ENCODE results near the gene NDST4. TPM values are rescaled to one million over a fixed set of nuclear protein-coding genes. Genes with fewer than 3 reads are reported as not detected.

NDST4 gene
- total and polyA plus RNA-seq, 4 donors = not detected

- no peak overlapping the region for H3K27ac ChIP-seq (ENCODE audit: low read depth in 1 of 2, low read length in 2 of 2)
- no peaks in the 10 kb centered on the region for H3K9me3 ChIP-seq (ENCODE audit: control insufficient read depth in 4 of 4, low read length in 3 of 4)
- no peaks in the 10 kb centered on the region for H3K27me3 ChIP-seq (ENCODE audit: control insufficient read depth in 4 of 4, insufficient read depth in 4 of 4, low read length in 3 of 4)
- no peak for DNase-seq (ENCODE audit: low spot score)
- TF ChIP-seq YY1 (IDR thresholded peaks at IDR 0.05) (no peak), EGR1 (IDR thresholded peaks at IDR 0.05; ENCODE audit: low read depth in 2 of 2) (no peak), SP1 (IDR thresholded peaks at IDR 0.05) (no peak), RAD21 (IDR thresholded peaks at IDR 0.05) (no peak), RXRA (IDR thresholded peaks at IDR 0.05) (no peak), HNF4G (IDR thresholded peaks at IDR 0.05) (no peak), REST (IDR thresholded peaks at IDR 0.05) (no peak), FOXA1 (IDR thresholded peaks at IDR 0.05) (no peak), NR2F2 (IDR thresholded peaks at IDR 0.05) (no peak), GABPA (IDR thresholded peaks at IDR 0.05 in 1 of 2, conservative IDR thresholded peaks at IDR 0.05 in 1 of 2) (no peak), JUND (IDR thresholded peaks at IDR 0.05) (no peak), TAF1 (conservative IDR thresholded peaks at IDR 0.05) (no peak), FOXA2 (IDR thresholded peaks at IDR 0.05) (no peak)
- TF ChIP-seq, protein P1, sequence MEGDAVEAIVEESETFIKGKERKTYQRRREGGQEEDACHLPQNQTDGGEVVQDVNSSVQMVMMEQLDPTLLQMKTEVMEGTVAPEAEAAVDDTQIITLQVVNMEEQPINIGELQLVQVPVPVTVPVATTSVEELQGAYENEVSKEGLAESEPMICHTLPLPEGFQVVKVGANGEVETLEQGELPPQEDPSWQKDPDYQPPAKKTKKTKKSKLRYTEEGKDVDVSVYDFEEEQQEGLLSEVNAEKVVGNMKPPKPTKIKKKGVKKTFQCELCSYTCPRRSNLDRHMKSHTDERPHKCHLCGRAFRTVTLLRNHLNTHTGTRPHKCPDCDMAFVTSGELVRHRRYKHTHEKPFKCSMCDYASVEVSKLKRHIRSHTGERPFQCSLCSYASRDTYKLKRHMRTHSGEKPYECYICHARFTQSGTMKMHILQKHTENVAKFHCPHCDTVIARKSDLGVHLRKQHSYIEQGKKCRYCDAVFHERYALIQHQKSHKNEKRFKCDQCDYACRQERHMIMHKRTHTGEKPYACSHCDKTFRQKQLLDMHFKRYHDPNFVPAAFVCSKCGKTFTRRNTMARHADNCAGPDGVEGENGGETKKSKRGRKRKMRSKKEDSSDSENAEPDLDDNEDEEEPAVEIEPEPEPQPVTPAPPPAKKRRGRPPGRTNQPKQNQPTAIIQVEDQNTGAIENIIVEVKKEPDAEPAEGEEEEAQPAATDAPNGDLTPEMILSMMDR (IDR thresholded peaks at IDR 0.05; ENCODE audit: low read depth, low read length, missing input control) = no peak
- TF ChIP-seq, protein P2, sequence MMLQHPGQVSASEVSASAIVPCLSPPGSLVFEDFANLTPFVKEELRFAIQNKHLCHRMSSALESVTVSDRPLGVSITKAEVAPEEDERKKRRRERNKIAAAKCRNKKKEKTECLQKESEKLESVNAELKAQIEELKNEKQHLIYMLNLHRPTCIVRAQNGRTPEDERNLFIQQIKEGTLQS (IDR thresholded peaks at IDR 0.05) = no peak
- TF ChIP-seq, protein P3, sequence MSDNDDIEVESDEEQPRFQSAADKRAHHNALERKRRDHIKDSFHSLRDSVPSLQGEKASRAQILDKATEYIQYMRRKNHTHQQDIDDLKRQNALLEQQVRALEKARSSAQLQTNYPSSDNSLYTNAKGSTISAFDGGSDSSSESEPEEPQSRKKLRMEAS (IDR thresholded peaks at IDR 0.05) = no peak
- TF ChIP-seq, protein P4, sequence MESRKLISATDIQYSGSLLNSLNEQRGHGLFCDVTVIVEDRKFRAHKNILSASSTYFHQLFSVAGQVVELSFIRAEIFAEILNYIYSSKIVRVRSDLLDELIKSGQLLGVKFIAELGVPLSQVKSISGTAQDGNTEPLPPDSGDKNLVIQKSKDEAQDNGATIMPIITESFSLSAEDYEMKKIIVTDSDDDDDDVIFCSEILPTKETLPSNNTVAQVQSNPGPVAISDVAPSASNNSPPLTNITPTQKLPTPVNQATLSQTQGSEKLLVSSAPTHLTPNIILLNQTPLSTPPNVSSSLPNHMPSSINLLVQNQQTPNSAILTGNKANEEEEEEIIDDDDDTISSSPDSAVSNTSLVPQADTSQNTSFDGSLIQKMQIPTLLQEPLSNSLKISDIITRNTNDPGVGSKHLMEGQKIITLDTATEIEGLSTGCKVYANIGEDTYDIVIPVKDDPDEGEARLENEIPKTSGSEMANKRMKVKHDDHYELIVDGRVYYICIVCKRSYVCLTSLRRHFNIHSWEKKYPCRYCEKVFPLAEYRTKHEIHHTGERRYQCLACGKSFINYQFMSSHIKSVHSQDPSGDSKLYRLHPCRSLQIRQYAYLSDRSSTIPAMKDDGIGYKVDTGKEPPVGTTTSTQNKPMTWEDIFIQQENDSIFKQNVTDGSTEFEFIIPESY (IDR thresholded peaks at IDR 0.05) = no peak
- WGBS = 62% methylated on average over 13 of the region's 13 CpGs
- H3K4me3 ChIP-seq (ENCODE audit: low read depth in 1 of 3, low read length in 3 of 3) = no peak overlapping the region
- no peak overlapping the region for H3K9ac ChIP-seq (ENCODE audit: low read depth in 1 of 2, low read length in 2 of 2)
- no peaks in the 10 kb centered on the region for H3K4me1 ChIP-seq (ENCODE audit: control insufficient read depth in 4 of 4, insufficient read depth in 4 of 4, low read length in 3 of 4)
- no peaks in the 10 kb centered on the region for H3K36me3 ChIP-seq (ENCODE audit: control insufficient read depth in 4 of 4, insufficient read depth in 3 of 4, low read depth in 1 of 4, low read length in 3 of 4)
Measured at GRCh38 chr4:114921790-114922591, 191.4 kb downstream of the NDST4 start.

All from liver (tissue), 9 donors.